ENCODE data around the gene YIPF6.

DNA sequence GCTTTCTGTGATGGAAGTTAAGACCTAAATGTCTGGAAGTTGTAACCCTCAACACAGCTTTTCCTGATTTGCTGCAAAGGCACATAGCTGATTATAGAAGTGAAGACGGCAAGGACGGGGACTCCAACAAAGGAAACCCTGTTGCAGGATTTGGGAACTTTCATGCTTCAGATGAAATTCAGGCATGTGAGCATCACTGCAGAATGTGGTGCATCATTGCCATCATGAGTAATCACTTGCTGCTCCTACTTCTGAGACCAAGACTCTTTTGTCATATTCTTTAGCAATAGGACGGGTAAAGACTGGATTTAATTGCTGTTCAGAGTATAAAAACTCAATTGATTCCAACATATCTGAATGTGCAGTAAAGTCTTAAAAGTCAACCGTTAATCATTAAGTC lies 35.8 kb downstream of the YIPF6 start:
- TF ChIP-seq CTCF (IDR thresholded peaks at IDR 0.05) (no peak), POLR2A (IDR thresholded peaks at IDR 0.05) (no peak)

Measured in testis (tissue), 2 donors.